T-helper 1 cell treated with Interleukin-12 subunit alpha and Interleukin-12 subunit beta and Interleukin-4 antibody, amounts not matched to agents 30 ng/mL and 1 ng/mL, for 36 hours (primary cell): ENCODE results near the gene THOC6. TPM values are rescaled to one million over a fixed set of nuclear protein-coding genes. Genes with fewer than 3 reads are reported as not detected.

Experiments used
- intact Hi-C: fragments of 100-400 bp; cut with micrococcal nuclease; formaldehyde crosslinking; loops from one replicate; pipeline ENCODE4 v1.15.1; 2024
- total RNA-seq: library from RNA; stranded (reverse); gene quantifications from 2 replicates; pipeline ENCODE4 v1.2.3, GENCODE V29; 2022

The THOC6 gene
- total RNA-seq, 1 donor from 2014 or later, result 45.2 TPM

DNA sequence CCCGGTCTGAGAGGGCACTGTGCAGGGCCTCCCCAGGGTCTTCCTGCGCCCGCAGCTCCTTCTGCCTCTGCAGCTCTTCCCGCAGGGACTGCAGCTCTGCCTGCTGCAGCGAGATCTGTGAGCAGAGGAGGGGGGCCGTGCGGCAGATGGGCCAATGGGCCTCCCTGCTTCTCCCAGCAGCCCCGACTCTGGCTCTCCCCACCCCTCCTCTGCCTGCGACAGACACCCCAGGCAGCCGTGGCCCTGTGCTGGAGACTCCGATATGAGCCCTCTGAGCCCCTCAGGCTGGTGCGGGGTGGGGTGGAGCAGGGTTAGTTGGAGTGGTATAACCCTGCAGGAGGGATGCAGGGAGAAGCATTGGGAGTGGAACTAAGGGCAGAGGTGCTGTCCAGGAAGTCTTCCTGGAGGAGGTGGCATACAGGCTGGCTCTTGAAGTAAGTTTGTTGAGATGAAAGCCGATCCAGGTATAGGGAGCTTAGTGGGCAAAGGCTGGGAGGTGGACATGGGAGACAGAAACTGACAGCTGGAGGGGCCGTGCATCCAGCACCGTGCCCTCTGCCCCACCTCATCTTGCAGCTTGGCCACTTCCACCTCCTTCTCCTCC, 5.0 kb downstream of the THOC6 start:
- intact Hi-C loops, result loop anchor here (1.0 kb wide), 3 partner anchors 9 to 105 kb away; partner anchors contain the start of gene TNFRSF12A

DNA sequence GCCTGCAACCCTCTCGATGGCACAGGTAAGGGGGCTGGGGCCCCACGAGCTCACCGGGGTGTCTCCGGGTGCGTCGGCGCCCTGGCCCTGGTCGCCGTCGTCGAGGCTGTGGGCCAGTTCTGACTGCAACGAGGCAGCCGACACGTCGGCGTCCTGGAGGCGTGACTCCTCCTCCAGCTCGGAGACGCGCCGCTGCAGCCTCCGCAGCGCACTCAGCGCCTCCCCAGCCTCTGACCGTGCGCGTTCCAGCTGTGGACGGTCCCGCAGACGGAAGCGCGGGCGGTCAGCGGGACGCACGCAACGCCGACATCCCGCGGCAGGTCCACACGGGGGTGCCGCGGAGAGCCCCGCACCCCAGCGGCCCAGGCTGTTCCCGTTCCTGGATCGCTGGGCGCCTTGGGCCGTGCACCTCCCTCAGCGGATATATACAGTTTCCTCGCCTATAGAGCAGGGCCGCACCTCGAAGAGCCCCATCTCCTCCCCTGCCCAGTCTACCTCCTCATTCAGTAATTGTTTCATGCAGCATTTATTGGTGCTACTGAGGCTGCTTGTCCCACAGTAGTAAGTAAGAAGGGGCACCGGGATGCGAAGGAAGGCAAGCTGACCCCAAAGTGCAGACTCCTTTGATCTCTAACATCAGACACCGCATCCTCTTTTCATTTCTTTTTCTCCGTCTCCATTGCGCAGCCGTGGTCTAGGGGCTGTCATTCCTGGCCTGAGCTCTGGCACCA, 5.8 kb downstream of the THOC6 start:
- intact Hi-C loops, result loop anchor here (1.0 to 2.0 kb wide), 2 partner anchors 15 to 105 kb away; no protein-coding TSS in a partner anchor

DNA sequence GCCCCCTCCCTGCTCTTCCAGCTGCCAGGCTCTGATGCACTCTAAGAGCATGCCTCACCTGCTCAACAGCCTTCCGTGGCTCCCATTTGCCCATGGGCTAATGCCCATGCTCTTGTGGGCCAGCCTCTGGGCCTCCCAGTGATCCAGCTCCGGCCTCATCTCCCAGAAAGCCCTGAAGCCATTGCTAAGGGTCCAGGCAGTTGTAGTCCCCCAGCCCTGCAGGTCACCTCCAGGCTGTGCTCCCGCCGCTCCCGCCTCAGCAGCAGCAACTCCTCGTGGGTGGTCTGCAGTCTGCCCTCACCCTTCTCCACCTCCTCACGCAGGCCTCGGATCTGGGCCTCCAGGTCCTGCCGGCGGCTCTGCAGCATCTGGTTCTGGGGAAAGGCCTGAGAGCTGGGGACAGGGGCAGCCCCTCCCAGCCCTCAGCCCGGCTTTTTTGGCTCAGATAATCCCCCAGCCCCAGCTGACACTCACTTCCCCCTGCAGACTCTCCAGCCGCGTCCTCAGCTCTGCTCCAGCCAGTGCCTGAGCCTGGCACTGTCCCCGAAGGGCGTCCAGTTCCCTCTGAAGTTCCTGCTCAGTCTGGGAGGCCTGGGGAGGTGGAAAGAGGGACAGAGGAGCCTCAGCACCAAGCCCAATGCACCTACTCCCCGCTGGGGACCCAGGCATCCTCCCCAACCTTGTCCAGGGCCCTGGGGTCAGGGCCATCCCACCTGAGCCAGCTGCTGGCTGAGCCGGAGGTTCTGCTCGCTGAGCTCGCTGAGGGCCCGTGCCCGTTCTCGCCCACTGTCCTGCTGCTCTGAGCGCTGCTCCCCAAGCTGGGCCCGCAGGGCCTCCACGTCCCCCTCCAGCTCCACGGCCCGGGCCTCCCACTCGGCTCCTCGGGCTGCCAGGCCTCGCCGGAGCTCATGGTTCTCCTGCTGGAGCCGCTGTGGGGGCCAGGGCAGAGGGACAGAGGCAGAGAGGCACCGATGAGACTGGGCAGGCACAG, 6.7 kb downstream of the THOC6 start:
- intact Hi-C loops, result loop anchor here (1.0 to 2.0 kb wide), 3 partner anchors 14 to 136 kb away; no protein-coding TSS in a partner anchor

DNA sequence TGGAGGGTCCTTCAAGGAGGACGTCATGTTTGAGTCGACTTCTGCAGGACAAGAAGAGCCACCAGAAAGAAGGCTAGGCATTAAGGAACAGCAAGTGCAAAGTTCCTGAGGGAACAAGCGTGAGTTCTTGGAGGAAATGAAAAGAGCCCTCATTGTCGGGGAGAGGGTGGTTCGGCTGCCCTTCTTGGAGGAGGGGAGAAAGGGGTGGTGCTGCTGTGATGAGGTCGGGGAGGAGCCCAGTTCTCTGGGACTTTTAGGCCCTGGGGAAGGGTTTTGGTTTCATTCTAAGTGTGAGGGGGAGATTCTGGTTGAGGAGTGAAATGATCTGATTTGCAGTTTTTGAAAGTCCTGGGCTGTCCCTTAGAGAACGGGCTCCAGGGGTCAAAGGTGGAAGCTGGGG, 8.8 kb downstream of the THOC6 start:
- intact Hi-C loops, result no loop called here

DNA sequence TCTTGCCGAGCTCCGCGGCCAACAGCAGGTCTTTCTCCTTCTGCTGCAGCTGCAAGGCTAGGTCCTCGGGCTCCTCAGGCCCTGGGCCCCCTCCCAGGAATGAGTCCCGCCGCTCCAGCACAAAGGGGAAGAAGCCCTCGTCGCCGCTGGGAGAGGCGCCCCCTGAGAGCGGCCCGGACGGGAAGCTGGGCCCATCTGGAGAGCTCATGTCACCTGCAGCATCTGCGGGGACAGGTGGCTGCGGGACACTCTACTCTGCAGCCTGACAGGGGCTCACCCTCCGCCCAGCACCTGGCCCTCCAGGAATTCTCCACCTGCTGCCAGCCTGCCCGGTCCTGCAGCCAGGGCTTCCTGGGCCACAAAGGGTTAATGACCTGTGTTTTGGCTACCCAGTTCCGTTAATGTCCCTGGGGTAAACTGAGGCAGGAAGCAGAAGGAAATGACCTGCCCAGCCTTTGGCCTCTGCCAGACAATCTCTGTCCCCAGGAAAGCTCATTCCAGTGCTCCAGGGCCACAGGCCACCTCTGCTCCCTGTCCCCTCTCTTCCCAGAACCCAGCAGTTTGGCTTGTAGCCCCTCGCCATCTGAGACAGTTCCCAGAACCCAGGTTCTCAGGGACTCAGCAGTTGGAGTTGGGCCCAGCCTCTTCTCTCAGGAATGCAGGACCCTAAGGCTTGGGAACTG, 11.6 kb downstream of the THOC6 start:
- intact Hi-C loops, result no loop called here

DNA sequence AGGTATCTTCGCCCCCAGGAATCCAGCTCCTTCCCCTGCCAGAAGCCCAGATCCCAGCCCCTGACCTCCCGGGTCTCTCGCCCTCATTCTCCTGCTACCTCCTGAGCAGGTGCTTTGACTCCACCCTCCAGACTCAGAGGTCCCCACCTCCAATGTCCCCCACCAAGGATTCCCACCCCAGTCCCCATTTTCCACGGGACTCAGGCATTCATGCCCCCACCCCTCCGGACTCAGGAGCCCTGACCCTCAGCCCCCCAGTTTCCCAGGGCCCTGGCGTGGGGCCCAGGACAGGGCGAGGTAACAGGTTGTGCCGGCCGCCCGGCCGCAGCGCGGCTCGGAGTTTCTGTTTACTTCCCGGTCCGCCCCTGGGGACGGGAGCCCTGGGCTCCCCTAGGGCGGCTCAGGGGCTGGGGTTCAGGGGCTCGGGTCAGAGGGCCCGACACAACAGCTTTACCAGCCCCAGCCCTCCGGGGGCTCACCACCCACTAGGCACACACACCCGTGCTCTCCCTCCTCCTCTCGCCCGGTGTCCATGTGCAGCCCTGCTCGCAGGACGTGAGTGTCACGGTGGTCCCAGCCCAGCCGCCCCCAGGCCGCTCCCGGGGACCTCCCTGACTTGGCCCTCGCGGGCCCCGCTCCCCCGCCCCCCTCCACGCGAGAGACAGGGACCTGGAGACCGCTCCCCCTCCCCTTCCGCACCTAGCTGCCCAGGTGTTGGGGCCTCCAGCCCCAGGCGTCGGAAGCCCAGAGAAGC, 12.3 kb downstream of the THOC6 start:
- intact Hi-C loops, result no loop called here

DNA sequence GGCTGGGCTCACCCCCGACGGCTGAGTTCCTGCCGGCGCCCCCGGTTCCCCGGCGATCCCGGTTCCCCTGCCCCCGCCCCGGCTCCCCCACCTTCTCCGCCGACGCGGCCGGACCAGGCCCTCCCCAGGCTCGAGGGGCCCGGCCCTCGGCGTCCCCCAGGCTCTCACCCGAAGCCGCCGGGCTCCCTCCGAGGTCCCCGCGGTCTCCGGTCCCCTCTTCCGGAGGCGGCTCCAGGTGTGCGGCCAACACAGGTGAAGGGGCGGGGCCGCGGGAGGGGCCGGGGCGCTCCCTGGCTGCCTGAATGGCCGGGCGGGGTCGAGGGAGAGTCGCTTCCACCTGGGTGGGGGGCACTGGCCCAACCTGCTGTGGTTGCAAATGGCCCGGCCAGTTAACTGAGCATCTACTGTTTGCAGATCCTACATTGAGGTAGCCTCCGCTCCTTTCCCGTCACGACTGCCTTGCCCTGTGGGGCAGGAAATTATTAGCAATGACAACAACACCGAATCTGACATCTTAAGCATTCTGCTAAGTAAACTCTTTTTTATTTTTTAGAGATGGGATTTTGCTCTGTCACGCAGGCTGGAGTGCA, 13.0 kb downstream of the THOC6 start, which contains the start of gene BICDL2:
Gene BICDL2 (minus strand): TSS at position 219 of the 590 bp plus-strand sequence. CDS start 1,448 bp downstream, outside the sequence.
- intact Hi-C loops, result no loop called here

DNA sequence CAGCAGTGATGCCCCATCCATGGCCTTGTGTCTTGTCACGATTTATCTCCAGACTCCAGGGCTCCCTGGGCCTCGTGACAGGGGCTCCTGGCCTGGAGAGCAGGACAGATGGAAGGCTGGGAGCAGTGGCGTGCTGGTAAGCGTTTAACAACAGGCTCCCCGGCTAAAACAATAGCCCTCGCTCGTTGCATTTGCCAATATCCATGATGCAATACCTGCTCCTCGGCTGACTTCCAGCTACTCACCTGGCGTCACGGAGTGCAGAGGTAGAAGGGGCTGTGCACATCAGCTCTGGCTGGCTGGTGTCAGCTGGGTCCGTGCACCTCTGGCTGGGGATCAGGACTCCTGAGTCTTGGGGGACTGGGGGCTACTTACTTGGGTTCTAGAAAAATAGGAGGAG, 14.4 kb downstream of the THOC6 start:
- intact Hi-C loops, result no loop called here

DNA sequence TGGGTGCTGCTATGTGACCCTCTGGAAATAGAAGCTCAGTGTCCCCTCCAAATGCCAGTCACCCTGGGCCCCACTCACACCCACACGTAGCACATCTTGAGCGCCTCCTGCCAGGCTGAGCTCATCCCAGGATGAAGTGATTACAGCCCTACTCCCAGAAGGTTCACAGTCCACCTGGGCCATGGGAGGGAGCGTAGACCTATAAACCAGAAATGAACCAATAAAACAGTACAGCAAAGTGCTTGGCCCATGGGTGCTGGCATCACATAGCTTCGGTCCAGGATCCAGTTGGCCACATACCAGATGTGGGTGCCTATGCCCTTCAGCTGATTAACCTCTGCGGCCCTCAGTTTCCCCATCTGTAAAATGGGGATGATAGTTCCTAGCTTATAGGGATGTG, 15.1 kb downstream of the THOC6 start:
- intact Hi-C loops, result no loop called here

DNA sequence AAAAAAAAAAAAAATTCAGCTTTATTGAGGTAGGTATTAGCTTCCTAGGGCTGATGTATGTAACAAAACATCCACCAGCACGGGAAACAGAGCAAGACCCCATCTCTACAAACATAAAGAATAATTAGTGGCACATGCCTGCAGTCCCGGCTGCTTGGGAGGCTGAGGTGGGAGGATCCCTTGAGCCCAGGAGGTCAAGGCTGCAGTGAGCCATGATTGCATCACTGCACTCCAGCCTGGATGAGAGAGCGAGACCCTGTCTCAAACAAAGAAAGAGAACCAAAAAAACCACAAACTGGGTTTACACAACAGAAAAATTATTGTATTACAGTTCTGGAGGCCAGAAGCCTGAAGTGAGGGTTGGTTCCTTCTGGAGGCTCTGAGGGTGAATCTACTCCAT, 18.5 kb downstream of the THOC6 start:
- intact Hi-C loops, result no loop called here

DNA sequence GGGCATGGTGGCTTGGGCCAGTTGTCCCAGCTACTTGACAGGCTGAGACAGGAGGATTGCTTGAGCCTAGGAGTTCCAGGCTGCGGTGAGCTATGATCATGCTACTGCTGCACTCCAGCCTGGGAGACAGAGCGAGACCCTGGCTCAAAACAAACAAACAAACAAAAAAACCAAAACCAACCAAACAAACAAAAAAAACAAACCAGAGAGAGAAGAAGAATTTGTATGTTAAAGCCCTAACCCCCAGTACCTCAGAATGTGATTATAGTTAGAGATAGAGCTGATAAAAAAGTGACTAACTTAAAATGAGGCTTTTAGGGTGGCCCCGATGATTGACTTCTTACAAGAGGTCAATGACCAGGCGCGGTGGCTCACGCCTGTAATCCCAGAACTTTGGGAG, 20.9 kb downstream of the THOC6 start:
- intact Hi-C loops, result loop anchor here (2.0 kb wide), 1 partner anchor 14 kb away; no protein-coding TSS in a partner anchor

DNA sequence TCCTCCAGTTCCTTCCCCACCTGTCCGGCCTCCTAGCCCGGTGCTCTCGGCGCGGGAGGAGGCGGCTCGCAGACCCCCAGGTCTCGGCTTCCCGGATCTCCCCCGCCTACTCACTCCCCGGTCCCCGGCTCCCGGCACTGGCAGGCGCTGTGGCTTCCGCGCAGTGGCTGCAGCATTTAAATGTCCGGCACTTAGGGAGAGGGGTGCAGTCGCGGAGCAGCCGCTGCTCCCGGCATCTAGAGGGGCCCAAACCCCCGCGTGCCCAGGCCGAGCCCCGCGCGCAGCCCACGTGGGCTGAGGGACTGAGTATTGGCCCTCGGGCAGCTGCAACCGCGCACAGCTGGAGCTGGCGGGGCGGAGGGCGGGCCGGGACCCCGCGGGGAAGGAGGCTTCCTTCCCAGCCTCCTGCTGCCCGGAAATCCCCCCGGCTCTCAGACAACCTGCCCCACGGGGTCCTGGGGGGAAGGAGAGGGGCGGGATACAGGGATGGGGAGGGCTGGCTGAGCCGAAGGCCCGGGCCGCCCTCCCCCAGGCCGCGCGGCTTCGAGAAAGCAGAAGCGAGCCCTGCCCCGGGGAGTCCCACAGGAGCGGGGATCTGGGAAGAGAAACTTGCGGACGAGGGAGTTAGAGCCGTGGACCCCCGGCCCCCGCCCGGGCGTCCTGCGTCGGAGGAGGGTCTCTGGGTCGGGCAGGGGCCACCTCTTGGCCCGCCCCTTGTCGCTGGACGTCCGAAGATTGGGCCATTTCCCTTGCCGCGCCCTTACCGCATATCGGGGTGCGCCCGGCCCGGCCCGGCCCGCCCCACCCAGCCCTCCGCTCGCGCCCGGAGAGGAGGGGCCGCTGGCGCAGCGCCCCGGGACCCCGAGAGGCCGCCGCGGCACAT, 22.2 kb downstream of the THOC6 start, which contains the start of gene MMP25:
Gene MMP25 (plus strand): TSS at position 804 of the 883 bp plus-strand sequence. CDS start 357 bp downstream, outside the sequence.
- intact Hi-C loops, result loop anchor here (1.0 to 2.0 kb wide), 2 partner anchors 9 to 15 kb away; no protein-coding TSS in a partner anchor

DNA sequence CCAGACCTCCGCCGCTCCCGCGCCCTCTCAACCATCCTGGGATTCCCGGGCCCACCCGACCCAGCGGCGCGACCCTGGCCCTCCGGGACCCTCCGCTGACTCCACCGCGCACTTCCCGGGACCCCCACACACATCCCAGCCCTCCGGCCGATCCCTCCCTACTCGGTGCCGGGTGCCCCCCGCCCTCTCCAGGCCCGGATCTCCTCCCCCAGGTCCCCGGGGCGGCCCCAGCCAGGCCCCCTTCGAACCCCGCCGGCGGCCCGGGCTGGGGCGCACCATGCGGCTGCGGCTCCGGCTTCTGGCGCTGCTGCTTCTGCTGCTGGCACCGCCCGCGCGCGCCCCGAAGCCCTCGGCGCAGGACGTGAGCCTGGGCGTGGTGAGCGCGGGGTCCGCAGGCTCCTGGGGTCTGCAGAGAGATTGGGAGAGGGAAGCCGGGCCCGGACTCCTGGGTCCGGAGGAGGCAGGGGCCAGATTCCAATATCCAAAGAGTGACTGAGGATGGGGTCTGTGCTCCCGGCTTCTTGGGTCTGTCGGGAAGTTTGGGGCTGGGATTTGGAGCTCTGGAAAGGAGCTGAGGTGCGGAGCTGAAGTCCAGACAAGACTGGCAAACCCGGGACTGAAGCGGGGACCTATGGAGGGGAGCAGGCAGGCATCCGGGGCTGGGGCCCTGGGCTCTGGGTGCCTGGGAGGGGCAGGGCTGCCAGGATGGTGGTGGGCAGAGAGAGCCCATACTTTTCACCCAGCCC, 23.0 kb downstream of the THOC6 start:
- intact Hi-C loops, result loop anchor here (1.0 kb wide), 1 partner anchor 8 kb away; no protein-coding TSS in a partner anchor

DNA sequence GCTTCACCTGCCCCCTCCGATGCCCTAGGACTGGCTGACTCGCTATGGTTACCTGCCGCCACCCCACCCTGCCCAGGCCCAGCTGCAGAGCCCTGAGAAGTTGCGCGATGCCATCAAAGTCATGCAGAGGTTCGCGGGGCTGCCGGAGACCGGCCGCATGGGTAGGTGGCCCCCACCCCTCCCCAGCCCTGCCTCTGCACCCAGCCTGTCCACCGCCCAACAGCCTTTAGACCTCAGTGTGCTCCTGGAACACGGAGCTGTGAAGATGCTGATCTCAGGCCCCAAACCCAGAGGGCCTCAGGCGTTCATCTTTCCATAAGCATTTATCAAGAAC, 23.5 kb downstream of the THOC6 start:
- intact Hi-C loops, result no loop called here

DNA sequence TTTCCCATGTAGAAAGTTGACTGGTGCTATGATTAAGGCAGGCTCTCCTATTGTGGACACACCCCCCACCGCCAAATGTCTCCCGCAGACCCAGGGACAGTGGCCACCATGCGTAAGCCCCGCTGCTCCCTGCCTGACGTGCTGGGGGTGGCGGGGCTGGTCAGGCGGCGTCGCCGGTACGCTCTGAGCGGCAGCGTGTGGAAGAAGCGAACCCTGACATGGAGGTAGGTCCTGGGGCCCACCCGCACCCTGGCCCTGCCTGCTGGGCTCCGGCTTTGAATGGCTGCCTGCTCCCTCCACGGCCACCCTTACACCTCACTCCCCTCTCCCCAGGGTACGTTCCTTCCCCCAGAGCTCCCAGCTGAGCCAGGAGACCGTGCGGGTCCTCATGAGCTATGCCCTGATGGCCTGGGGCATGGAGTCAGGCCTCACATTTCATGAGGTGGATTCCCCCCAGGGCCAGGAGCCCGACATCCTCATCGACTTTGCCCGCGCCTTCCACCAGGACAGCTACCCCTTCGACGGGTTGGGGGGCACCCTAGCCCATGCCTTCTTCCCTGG, 26.2 kb downstream of the THOC6 start:
- intact Hi-C loops, result loop anchor here (10.0 kb wide), 1 partner anchor 405 kb away; no protein-coding TSS in a partner anchor

DNA sequence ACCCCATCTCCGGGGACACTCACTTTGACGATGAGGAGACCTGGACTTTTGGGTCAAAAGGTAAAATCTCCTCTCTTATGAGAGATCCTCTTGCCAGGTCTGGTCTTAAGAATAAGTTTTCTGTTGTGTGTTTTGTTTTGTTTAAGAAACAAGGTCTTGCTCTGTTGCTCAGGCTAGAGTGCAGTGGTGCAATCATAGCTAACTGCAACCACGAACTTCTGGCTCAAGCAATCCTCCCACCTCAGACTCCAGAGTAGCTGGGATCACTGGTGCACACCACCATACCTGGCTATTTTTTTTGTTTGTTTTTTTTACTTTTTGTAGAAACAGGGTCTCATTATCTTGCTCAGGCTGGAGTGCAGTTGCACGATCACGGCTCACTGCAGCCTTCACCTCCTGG, 26.7 kb downstream of the THOC6 start:
- intact Hi-C loops, result loop anchor here (10.0 kb wide), 1 partner anchor 404 kb away; no protein-coding TSS in a partner anchor

DNA sequence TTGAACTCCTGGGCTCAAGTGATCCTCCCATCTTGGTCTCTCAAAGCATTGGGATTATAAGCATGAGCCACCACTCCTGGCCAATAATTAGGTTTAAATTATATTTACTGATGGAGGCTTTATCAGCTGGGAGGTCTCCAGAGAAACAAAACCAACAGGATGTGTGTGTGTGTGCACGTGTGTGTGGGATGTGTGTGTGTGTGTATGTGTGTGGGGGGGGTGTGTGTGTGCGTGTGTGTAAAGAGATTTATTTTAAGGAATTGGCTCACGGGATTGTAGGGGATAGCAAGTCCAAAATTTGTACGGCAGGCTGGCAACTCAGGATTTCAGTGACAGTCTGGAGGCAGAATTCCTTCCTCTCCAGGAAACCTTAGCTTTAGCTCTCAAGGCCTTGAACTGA, 27.2 kb downstream of the THOC6 start:
- intact Hi-C loops, result loop anchor here (10.0 kb wide), 1 partner anchor 404 kb away; no protein-coding TSS in a partner anchor
